ENCODE results near the gene TMUB1.

DNA sequence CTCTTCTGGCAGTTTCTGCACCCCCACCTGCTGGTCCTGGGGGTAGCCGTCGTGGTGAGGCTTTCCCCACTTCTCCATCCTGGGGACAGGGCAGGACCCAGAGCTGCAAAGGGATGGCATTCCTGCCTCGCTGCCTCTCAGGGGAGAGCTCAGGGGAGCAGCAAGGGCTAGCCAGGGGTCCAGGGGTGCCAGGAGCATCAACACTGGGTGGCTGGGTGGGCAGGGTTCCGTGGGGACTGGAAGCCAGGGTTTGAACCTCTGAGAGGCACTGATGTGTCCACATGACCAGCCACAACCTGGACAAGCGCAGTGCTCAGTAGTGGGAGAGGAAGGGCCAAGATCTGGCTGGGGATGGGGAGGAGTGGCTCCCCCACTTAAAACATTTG lies 49.4 kb downstream of the TMUB1 start:
- TF ChIP-seq POLR2A (IDR thresholded peaks at IDR 0.05) = no peak
- TF ChIP-seq, protein P1, sequence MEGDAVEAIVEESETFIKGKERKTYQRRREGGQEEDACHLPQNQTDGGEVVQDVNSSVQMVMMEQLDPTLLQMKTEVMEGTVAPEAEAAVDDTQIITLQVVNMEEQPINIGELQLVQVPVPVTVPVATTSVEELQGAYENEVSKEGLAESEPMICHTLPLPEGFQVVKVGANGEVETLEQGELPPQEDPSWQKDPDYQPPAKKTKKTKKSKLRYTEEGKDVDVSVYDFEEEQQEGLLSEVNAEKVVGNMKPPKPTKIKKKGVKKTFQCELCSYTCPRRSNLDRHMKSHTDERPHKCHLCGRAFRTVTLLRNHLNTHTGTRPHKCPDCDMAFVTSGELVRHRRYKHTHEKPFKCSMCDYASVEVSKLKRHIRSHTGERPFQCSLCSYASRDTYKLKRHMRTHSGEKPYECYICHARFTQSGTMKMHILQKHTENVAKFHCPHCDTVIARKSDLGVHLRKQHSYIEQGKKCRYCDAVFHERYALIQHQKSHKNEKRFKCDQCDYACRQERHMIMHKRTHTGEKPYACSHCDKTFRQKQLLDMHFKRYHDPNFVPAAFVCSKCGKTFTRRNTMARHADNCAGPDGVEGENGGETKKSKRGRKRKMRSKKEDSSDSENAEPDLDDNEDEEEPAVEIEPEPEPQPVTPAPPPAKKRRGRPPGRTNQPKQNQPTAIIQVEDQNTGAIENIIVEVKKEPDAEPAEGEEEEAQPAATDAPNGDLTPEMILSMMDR (IDR thresholded peaks at IDR 0.05) = no peak
